Erythroblast (primary cell): ENCODE results near the gene FXYD5.

Experiments used
- GATA1 ChIP-seq: IDR thresholded peaks from 2 replicates; pipeline ENCODE4 v1.6.1; 2011; ENCODE audit warnings: low read depth, mild to moderate bottlenecking, control low read depth, low read length, moderate library complexity
- POLR2A ChIP-seq: IDR thresholded peaks from 2 replicates; pipeline ENCODE4 v1.6.1; 2011; ENCODE audit warnings: mild to moderate bottlenecking, low read length

DNA sequence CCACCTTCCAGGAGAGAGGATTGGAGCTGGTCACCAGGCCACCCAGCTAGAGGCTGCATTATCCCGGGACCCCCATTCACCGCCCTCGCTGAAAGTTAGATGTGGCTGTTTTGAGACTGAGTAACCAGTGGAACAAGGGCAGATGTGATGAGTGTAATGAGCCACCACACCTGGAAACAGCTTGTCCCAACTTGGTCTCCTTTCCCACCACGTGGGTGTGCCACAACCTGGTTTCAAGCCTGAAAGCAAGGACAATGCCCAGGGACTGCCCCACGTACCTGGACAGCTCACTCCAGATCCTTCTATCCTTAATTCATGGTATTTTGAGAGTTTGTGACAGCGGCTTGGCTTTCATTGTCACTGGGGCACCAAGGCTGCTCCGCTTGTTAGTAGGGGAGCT is 26.7 kb upstream of the FXYD5 start:
- TF ChIP-seq POLR2A = no peak
- no peak for TF ChIP-seq GATA1
